GM18517 (cell line): ENCODE measurements around the gene TMEM132C.
"Not testable (repeated sequence)": the region's sequence is repeated elsewhere in the genome, so short reads cannot be mapped to it uniquely, and the experiment has no call there.

ENCODE experiments used
- ATAC-seq: cut with Tn5 transposase; IDR thresholded peaks from one replicate; pipeline ENCODE4 v1.9.1; 2021; ENCODE audit warnings: mild to moderate bottlenecking, moderate library complexity; ENCODE audit not compliant: unreplicated experiment

The TMEM132C gene

DNA sequence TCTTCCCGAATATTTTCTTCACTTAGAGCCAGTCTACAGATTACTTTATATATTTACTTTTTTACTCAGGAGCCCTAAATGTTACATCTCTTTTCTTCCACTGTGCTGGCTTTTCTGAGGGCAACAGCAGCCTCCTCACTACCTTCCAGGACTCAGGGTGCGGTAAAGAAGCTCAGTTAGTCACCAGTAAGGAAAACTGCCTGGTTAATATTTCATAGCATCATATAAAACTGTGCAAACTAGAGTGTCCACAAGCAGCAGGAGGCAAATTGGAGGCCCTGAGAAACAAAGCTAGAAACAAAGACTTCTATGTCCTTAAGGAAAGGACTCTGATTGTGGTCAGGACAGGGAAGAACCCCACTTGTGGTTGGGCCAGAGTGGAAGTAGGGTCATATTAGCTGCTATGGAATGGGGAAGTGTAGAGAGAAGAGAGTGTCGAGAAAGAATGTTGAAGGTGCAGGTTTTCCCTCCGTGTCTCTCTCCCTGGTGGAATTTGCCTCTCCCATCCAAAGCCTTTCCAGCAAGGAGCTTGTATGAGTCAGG, 336.7 kb downstream of the TMEM132C start:
- no peak for ATAC-seq

DNA sequence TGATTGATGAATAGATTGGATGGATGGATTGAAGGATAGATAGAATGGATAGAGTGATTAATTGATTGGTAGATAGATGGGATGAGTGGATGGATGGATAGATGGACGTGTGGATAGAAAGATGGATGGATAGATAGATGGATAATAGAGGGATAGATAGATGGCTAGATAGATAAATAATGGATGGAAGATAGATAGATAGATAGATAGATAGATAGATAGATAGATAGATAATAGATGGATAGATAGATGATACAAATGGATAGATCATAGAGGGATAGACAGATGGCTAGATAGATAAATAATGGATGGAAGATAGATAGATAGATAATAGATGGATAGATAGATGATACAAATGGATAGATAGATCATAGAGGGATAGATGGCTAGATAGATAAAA, 337.2 kb downstream of the TMEM132C start:
- ATAC-seq: not testable (repeated sequence)

- ATAC-seq: no peak
These were observed 339.1 kb downstream of the TMEM132C start for GRCh38 chr12:128606051-128606450.

- ATAC-seq: no peak
These were observed 339.6 kb downstream of the TMEM132C start for GRCh38 chr12:128606538-128606937.

- no peak for ATAC-seq
These were observed 340.0 kb downstream of the TMEM132C start for GRCh38 chr12:128606970-128607369.

DNA sequence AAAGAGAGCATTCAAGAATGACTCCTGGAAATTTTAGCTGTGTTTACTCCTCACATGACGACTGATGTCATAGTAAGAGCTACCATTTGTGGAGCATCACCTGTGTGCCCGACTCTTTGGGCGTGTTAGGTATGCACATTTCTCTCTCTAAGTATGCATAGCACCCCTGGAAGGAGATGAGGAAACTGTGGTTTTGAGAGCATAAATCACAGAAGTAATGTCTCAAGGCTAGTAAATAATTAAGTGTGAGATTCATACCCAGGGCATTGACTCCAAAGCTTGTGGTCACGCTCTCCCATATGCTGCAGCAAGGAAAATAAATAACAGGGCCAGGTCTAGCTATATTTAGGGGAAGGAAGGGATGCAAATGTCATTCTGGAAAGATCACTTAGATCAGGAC, 340.7 kb downstream of the TMEM132C start:
- no peak for ATAC-seq

DNA sequence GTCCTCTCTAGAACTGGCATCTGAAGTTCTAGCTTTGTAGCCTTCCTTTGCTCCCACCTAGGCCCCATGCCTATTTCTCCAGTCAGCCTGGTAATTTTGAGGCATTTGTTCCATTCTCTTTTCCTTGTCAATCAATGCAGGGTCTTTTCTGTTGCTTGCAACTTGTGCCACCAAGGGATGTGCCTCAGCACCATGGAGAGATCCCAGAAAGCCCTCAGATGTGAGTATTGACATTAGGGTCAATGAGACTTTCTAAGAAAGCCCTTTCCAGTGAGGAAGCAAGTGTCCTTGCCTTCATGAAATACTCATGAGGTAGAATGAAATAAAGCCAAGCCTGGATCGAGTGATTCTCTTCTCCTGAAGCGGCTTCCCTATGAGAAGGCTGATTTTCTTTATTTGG, 342.9 kb downstream of the TMEM132C start:
- ATAC-seq: no peak

GRCh38 chr12:128611736-128612135, 344.8 kb downstream of the TMEM132C start:
- ATAC-seq: no peak

- no peak for ATAC-seq
These were observed 345.3 kb downstream of the TMEM132C start for GRCh38 chr12:128612150-128612850.

GRCh38 chr12:128613837-128614590, 347.0 kb downstream of the TMEM132C start:
- ATAC-seq: no peak

DNA sequence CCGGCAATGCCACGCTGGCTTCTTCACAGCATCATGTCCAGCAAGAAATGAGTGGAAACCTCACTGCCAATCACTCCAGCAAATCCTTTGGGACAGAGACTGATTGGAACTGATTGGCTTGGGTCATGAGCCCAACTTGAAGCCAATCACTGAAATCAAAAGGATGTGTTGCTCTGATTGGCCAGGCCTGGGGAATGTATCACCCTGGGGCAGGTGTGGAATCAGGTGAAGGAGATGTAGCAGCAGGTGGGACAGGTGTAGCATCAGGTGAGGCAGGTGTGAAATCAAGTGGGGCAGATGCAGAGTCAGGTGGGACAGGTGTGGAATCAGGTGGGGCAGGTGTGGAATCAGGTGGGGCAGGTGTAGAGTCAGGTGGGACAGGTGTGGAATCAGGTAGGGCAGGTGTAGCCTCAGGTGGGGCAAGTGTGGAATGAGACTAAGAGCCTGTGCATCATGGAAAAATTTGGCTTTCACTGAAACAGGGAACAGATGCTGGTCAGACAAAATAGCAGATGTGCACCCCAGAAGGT, 350.4 kb downstream of the TMEM132C start:
- no peak for ATAC-seq

DNA sequence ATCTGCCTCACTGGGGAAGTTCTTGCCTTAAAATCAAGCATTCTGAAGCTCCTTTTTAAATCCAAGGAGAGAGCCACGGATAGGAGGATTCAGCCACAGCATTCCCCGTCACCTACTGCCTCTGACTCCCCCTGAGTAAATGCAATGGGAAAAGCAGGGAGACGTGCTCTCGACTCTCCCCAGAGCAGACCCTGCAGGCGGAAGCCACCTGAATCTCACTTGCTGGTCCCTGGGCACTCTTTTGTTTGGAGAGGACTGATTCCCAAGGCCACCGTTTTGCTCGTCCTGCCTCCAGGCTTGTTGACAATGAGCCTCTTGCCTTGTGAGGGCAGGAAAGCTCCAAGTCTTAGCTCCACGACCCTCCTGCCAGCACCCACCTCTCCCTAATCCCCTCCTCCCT, 352.3 kb downstream of the TMEM132C start:
- ATAC-seq: no peak

- ATAC-seq: no peak
These were observed 354.3 kb downstream of the TMEM132C start for GRCh38 chr12:128621304-128621703.

DNA sequence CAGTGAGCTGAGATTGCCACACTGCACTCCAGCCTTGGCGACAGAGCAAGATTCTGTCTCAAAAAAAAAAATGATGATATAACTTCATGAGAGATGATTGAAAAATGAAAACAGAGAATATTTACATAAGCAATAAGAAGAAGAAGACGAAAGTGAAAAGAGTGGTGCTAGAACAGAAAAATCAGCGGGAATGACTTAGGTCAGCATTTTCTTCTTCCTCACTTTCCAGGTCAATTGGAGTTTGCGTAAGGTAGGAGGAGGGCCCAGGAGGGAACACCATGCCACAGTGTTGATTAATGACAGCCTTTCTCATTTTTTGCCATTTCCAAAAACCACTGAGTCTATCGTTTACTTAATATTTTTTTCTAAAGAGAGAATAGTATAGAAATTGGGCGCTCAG, 356.8 kb downstream of the TMEM132C start:
- ATAC-seq: no peak

DNA sequence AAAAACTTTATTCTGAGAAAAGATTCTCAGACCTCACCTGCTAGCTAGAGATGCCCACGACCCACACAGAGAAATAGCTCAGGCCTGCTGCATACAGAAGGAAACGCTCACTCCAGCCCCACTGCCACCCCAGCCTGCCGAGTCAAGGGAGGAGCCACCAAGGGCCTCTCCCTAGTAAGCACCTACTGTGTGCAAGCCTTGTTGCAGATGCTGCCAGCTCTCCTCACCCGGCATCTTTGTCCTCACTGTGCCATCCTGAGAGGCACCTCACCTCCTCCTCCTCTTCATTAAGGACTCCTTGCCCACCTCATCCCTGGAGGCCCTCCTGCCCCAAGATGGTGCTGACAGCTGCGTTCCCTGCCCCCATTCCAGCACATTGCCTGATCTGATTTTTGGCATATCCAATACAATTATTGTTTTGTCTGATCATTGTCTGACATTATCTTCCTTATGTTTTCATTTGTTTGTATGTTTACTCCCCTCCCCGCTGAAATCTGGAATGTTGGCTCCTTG, 359.9 kb downstream of the TMEM132C start:
- ATAC-seq: no peak

GRCh38 chr12:128627659-128628058, 360.7 kb downstream of the TMEM132C start:
- no peak for ATAC-seq

- ATAC-seq: no peak
These were observed 363.0 kb downstream of the TMEM132C start for GRCh38 chr12:128629979-128630378.

DNA sequence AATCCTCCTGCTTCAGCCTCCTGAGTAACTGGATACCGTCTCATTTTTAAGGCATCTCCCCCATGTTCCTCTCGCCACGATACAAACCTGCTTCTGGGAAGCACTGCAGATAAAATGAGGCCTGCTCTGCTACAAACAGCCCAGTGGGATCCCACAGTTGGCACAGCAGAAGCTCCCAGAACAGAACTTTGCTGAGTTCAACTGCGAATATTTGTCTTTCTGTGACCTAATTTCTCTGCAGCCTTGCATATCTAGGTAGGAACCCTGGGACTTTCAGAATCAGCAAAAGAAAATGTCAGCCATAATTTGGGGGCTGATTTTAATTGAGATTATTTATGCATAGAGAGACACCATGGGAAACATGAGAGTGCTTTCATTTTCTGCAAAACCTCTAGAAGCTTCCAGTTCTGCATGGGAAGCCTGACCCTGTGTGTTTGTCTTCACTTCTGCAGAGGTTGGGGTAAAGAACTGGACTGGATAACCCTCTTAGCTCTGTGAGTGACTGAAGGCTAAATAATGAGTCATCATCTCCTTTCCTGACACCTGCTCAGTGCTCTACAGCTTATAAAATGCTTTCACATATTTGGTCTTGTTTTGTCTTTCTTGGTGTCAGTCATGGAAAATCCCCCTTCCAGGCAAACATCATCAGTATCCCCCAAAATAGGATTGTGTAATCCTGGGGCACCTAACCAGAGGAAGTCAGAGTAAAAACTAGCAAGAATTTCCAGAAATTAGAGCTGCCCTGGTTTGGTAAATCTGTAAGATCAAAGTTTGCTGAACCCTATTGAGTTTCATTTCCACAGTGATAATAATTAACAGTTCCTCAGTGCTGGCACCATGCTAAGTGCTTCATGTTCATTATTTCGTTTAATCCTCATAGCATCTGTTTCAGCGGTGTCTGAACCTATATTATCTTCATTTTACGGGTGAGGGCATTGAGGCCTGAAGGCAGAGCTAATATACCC, 371.0 kb downstream of the TMEM132C start:
- ATAC-seq: peak; percentile 98

DNA sequence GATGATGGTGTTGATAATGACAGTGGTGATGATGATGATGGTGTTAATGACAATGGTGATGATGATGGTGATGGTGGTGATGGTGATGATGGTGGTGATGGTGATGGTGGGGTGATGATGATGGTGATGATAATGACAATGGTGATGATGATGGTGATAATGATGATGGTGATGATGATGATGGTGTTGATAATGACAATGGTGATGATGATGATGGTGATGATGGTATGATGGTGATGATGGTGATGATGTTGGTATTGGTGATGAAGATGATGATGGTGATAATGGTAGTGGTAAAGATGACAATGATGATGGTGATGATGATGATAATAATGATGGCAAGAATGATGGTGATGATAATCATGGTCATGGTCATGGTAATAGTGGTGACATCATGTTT, 372.1 kb downstream of the TMEM132C start:
- ATAC-seq: no peak

DNA sequence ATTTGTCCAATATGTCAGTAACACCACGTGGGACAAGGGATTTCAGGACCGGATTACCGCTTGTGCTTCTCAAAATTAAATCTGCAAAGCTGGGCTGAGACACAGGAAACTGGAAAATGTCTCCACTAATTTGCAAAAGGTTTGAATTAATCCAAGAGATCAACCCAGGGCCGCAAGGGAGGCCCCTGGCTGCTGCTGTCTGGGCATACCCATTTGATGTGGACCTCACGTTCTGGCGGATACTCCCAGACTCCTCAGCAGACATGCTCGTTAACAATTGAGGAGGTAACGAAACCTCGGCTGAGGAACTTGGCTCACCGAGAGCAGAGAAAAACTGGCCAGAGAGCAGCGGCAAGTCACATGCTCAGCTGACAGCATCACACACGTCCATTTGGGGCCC, 376.2 kb downstream of the TMEM132C start:
- no peak for ATAC-seq
